Suprapubic skin (tissue), 3 donors: ENCODE measurements around the gene PTPN21.

Source experiments
- CTCF ChIP-seq, 2 donors: fragments of 200-600 bp in 1 of 2; fragments of 450-650 bp in 1 of 2; sonication (generic) in 1 of 2; IDR thresholded peaks; one replicate each; pipeline ENCODE4 v1.5.1; 2016 to 2019; ENCODE audit warnings: antibody characterized with exemption in 2 of 2, mild to moderate bottlenecking in 1 of 2, moderate library complexity in 1 of 2
- POLR2A ChIP-seq, 2 donors: fragments of 450-650 bp; IDR thresholded peaks; one replicate each; pipeline ENCODE4 v1.6.1; 2017; ENCODE audit warnings: antibody characterized with exemption in 2 of 2, mild to moderate bottlenecking in 2 of 2, moderate library complexity in 2 of 2

GRCh38 chr14:88481794-88482193, 73.0 kb downstream of the PTPN21 start:
- TF ChIP-seq CTCF (IDR thresholded peaks at IDR 0.05) (no peak), POLR2A (IDR thresholded peaks at IDR 0.05) (no peak)
